ENCODE measurements around the gene PBX1. TPM values are rescaled to one million over a fixed set of nuclear protein-coding genes. Genes with fewer than 3 reads are reported as not detected.

PBX1 gene
- total and polyA plus RNA-seq, 2 experiments from 2014 or later, result 9.7 to 38.8 TPM

- no peak for DNase-seq
- Histone ChIP-seq H2AFZ (no peak overlapping the region), H3K9me3 (ENCODE audit: low read depth) (no peaks in the 10 kb centered on the region), H3K4me1 (ENCODE audit: insufficient read depth) (0 out of 2 replicates have a peak, but pooled peaks cover 8% of the 10 kb centered on the region), H3K4me2 (ENCODE audit: unreplicated experiment) (no peak overlapping the region), H3K4me3 (no peak overlapping the region), H3K9ac (no peak overlapping the region), H3K36me3 (ENCODE audit: low read depth) (peaks cover 8% of the 10 kb centered on the region; the same call in 1 of the 2 replicates), H3F3A (ENCODE audit: insufficient read depth) (no peaks in the 10 kb centered on the region), H3K27ac (no peak overlapping the region), H3K9me2 (ENCODE audit: insufficient read depth) (no peaks in the 10 kb centered on the region), H4K20me1 (ENCODE audit: insufficient read depth) (no peaks in the 10 kb centered on the region), H3K27me3 (replicated peaks; ENCODE audit: insufficient read depth) (no peaks in the 10 kb centered on the region), H3K79me2 (ENCODE audit: insufficient read depth) (no peaks in the 10 kb centered on the region)
- in situ Hi-C loops (cut with MboI), result no loop called here
- 75 to 89% methylated on average over 4 of the region's 4 CpGs for WGBS, 2 experiments (ENCODE audit: low coverage in 1 of 2, low lambda C conversion rate in 2 of 2, missing lambda C conversion rate in 2 of 2)
- no peak for TF ChIP-seq EZH2phosphoT487 (IDR thresholded peaks at IDR 0.05; ENCODE audit: insufficient read depth, low read depth)
- no peak for TF ChIP-seq EZH2 (IDR thresholded peaks at IDR 0.05; ENCODE audit: insufficient read depth, poor library complexity, severe bottlenecking)
These were observed 271.6 kb downstream of the PBX1 start for GRCh38 chr1:164830628-164831027.

- DNase-seq, result no peak
These were observed 275.7 kb downstream of the PBX1 start for GRCh38 chr1:164834641-164835040.

GRCh38 chr1:164836614-164837018, 277.6 kb downstream of the PBX1 start:
- H4K20me1 ChIP-seq (ENCODE audit: insufficient read depth), result no peaks in the 10 kb centered on the region
- no peaks in the 10 kb centered on the region for H3F3A ChIP-seq (ENCODE audit: insufficient read depth)
- H2AFZ ChIP-seq, result no peak overlapping the region
- TF ChIP-seq EZH2 (IDR thresholded peaks at IDR 0.05; ENCODE audit: insufficient read depth, poor library complexity, severe bottlenecking), result no peak
- no peak for TF ChIP-seq EZH2phosphoT487 (IDR thresholded peaks at IDR 0.05; ENCODE audit: insufficient read depth, low read depth)
- in situ Hi-C loops (cut with MboI), result no loop called here
- H3K27me3 ChIP-seq (replicated peaks; ENCODE audit: insufficient read depth), result no peaks in the 10 kb centered on the region
- whole genome bisulfite sequencing, 2 experiments (ENCODE audit: low coverage in 1 of 2, low lambda C conversion rate in 2 of 2, missing lambda C conversion rate in 2 of 2), result 93 to 95% methylated on average over 7 of the region's 7 CpGs
- no peaks in the 10 kb centered on the region for H3K9me2 ChIP-seq (ENCODE audit: insufficient read depth)
- H3K9me3 ChIP-seq (ENCODE audit: low read depth), result no peaks in the 10 kb centered on the region
- no peak overlapping the region for H3K4me3 ChIP-seq
- H3K4me1 ChIP-seq (ENCODE audit: insufficient read depth), result 0 out of 2 replicates have a peak, but pooled peaks cover 8% of the 10 kb centered on the region
- H3K27ac ChIP-seq, result no peak overlapping the region
- H3K36me3 ChIP-seq (ENCODE audit: low read depth), result no peaks in the 10 kb centered on the region
- H3K79me2 ChIP-seq (ENCODE audit: insufficient read depth), result no peaks in the 10 kb centered on the region
- no peak for DNase-seq
- H3K9ac ChIP-seq, result no peak overlapping the region
- no peak overlapping the region for H3K4me2 ChIP-seq (ENCODE audit: unreplicated experiment)

More at GRCh38 chr1:164834641-164835040, 275.7 kb downstream of the PBX1 start:
- Histone ChIP-seq H3K79me2 (ENCODE audit: insufficient read depth) (no peaks in the 10 kb centered on the region), H3K4me1 (ENCODE audit: insufficient read depth) (0 out of 2 replicates have a peak, but pooled peaks cover 8% of the 10 kb centered on the region), H2AFZ (no peak overlapping the region), H3K9ac (no peak overlapping the region), H3K4me2 (ENCODE audit: unreplicated experiment) (no peak overlapping the region), H4K20me1 (ENCODE audit: insufficient read depth) (no peaks in the 10 kb centered on the region), H3K27me3 (replicated peaks; ENCODE audit: insufficient read depth) (no peaks in the 10 kb centered on the region), H3K4me3 (no peak overlapping the region), H3K9me2 (ENCODE audit: insufficient read depth) (no peaks in the 10 kb centered on the region), H3F3A (ENCODE audit: insufficient read depth) (no peaks in the 10 kb centered on the region), H3K27ac (no peak overlapping the region), H3K9me3 (ENCODE audit: low read depth) (no peaks in the 10 kb centered on the region), H3K36me3 (ENCODE audit: low read depth) (peaks cover 5% of the 10 kb centered on the region; the same call in 1 of the 2 replicates)
- WGBS, 2 experiments (ENCODE audit: low coverage in 1 of 2, low lambda C conversion rate in 2 of 2, missing lambda C conversion rate in 2 of 2), result 0% methylated on average over 1 of the region's 1 CpG
- TF ChIP-seq EZH2phosphoT487 (IDR thresholded peaks at IDR 0.05; ENCODE audit: insufficient read depth, low read depth), result no peak
- TF ChIP-seq EZH2 (IDR thresholded peaks at IDR 0.05; ENCODE audit: insufficient read depth, poor library complexity, severe bottlenecking), result no peak
- in situ Hi-C loops (cut with MboI), result no loop called here

- no peaks in the 10 kb centered on the region for H3K9me3 ChIP-seq (ENCODE audit: low read depth)
- H3K9ac ChIP-seq, result no peak overlapping the region
- H3K79me2 ChIP-seq (ENCODE audit: insufficient read depth), result no peaks in the 10 kb centered on the region
- no peaks in the 10 kb centered on the region for H3F3A ChIP-seq (ENCODE audit: insufficient read depth)
- H4K20me1 ChIP-seq (ENCODE audit: insufficient read depth), result no peaks in the 10 kb centered on the region
- no peak overlapping the region for H3K4me2 ChIP-seq (ENCODE audit: unreplicated experiment)
- no peaks in the 10 kb centered on the region for H3K36me3 ChIP-seq (ENCODE audit: low read depth)
- H3K27me3 ChIP-seq (replicated peaks; ENCODE audit: insufficient read depth), result no peaks in the 10 kb centered on the region
- H3K27ac ChIP-seq, result no peak overlapping the region
- no peak overlapping the region for H2AFZ ChIP-seq
- H3K9me2 ChIP-seq (ENCODE audit: insufficient read depth), result no peaks in the 10 kb centered on the region
- no peak overlapping the region for H3K4me3 ChIP-seq
- TF ChIP-seq EZH2 (IDR thresholded peaks at IDR 0.05; ENCODE audit: insufficient read depth, poor library complexity, severe bottlenecking), result no peak
- no peak for TF ChIP-seq EZH2phosphoT487 (IDR thresholded peaks at IDR 0.05; ENCODE audit: insufficient read depth, low read depth)
- WGBS, 2 experiments (ENCODE audit: low coverage in 1 of 2, low lambda C conversion rate in 2 of 2, missing lambda C conversion rate in 2 of 2), result 96 to 98% methylated on average over 3 of the region's 3 CpGs
- in situ Hi-C loops (cut with MboI), result no loop called here
- DNase-seq, result no peak
- H3K4me1 ChIP-seq (ENCODE audit: insufficient read depth), result peaks cover 12% of the 10 kb centered on the region
These were observed 279.8 kb downstream of the PBX1 start for GRCh38 chr1:164838786-164839185.

DNA sequence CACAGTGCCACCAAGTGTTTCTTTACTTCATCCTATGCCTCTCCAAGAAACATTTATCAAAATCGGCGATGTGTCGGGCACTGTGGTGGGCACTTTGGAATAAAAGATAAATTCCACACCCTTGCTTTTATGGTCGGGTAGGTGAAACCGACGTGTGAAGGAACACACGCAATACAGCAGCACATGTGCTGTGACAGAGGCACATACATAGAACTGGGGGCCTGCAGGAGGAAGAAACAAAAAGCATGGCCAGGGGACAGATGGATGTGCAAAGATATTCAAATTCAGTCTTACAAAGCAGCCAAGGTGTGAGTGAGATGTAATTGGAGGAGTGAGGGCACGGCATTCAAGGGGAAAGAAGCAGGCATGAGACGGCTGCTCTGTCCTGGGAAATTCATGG, 282.0 kb downstream of the PBX1 start:
- WGBS, 2 experiments (ENCODE audit: low coverage in 1 of 2, low lambda C conversion rate in 2 of 2, missing lambda C conversion rate in 2 of 2), result 96 to 98% methylated on average over 9 of the region's 9 CpGs
- in situ Hi-C loops (cut with MboI), result no loop called here

More for the DNA sequence above, 282.0 kb downstream of the PBX1 start:
- no peak overlapping the region for H3K9ac ChIP-seq
- H3K4me3 ChIP-seq, result no peak overlapping the region
- H3K9me3 ChIP-seq (ENCODE audit: low read depth), result no peaks in the 10 kb centered on the region
- H3K36me3 ChIP-seq (ENCODE audit: low read depth), result no peaks in the 10 kb centered on the region
- no peaks in the 10 kb centered on the region for H4K20me1 ChIP-seq (ENCODE audit: insufficient read depth)
- H3F3A ChIP-seq (ENCODE audit: insufficient read depth), result no peaks in the 10 kb centered on the region
- H3K79me2 ChIP-seq (ENCODE audit: insufficient read depth), result no peaks in the 10 kb centered on the region
- no peak for TF ChIP-seq EZH2phosphoT487 (IDR thresholded peaks at IDR 0.05; ENCODE audit: insufficient read depth, low read depth)
- TF ChIP-seq EZH2 (IDR thresholded peaks at IDR 0.05; ENCODE audit: insufficient read depth, poor library complexity, severe bottlenecking), result no peak
- no peaks in the 10 kb centered on the region for H3K9me2 ChIP-seq (ENCODE audit: insufficient read depth)
- no peak overlapping the region for H3K4me2 ChIP-seq (ENCODE audit: unreplicated experiment)
- DNase-seq, result no peak
- no peaks in the 10 kb centered on the region for H3K27me3 ChIP-seq (replicated peaks; ENCODE audit: insufficient read depth)
- no peak overlapping the region for H2AFZ ChIP-seq
- peaks cover 11% of the 10 kb centered on the region for H3K4me1 ChIP-seq (ENCODE audit: insufficient read depth)
- H3K27ac ChIP-seq, result no peak overlapping the region
